H1 (cell line): ENCODE measurements around the gene KCNIP3.

Experiments
- BACH1 ChIP-seq: IDR thresholded peaks from 2 replicates; pipeline ENCODE4 v1.6.1; 2012; ENCODE audit warnings: low read length, improper control_type of control experiment
- BRCA1 ChIP-seq: IDR thresholded peaks from 2 replicates; pipeline ENCODE4 v1.6.1; 2012; ENCODE audit warnings: low read depth, low read length, improper control_type of control experiment
- CREB1 ChIP-seq: IDR thresholded peaks from 2 replicates; pipeline ENCODE4 v1.6.1; 2012; ENCODE audit warnings: inconsistent platforms
- EP300 ChIP-seq, 2 experiments: IDR thresholded peaks; 1 replicate in 1 of 2; 2 replicates in 1 of 2; pipeline ENCODE4 v1.6.1; 2011 to 2012; ENCODE audit warnings: low read depth in 2 of 2, low read length in 2 of 2, mild to moderate bottlenecking in 2 of 2, borderline replicate concordance in 1 of 2, inconsistent platforms in 1 of 2, moderate library complexity in 1 of 2
- EZH2 ChIP-seq: fragments of 200-600 bp; sonication (generic); IDR thresholded peaks from 2 replicates; pipeline ENCODE4 v1.7.1; 2012; ENCODE audit warnings: low read depth, mild to moderate bottlenecking, moderate library complexity, low read length, inconsistent platforms; ENCODE audit not compliant: severe bottlenecking
- HDAC6 ChIP-seq: IDR thresholded peaks from one replicate; pipeline ENCODE4 v1.7.1; 2012; ENCODE audit warnings: low read depth, mild to moderate bottlenecking, inconsistent platforms, low read length, moderate library complexity
- JUN ChIP-seq: IDR thresholded peaks from 2 replicates; pipeline ENCODE4 v1.6.1; 2011; ENCODE audit warnings: low read depth, mild to moderate bottlenecking, improper control_type of control experiment, low read length
- KDM1A ChIP-seq: fragments of 200-600, 300-600 bp; sonication (generic); IDR thresholded peaks from 2 replicates; pipeline ENCODE4 v1.7.1; 2016; ENCODE audit warnings: mild to moderate bottlenecking, low read length, borderline replicate concordance
- POLR2A ChIP-seq, 2 experiments: IDR thresholded peaks; 1 replicate in 1 of 2; 2 replicates in 1 of 2; pipeline ENCODE4 v1.6.1; 2011; ENCODE audit warnings: low read depth in 2 of 2, low read length in 2 of 2, mild to moderate bottlenecking in 2 of 2; ENCODE audit errors: control extremely low read depth in 1 of 2
- SP1 ChIP-seq: IDR thresholded peaks from 2 replicates; pipeline ENCODE4 v1.6.1; 2011; ENCODE audit warnings: low read depth, low read length
- TAF1 ChIP-seq: IDR thresholded peaks from 2 replicates; pipeline ENCODE4 v1.6.1; 2011; ENCODE audit warnings: mild to moderate bottlenecking, low read depth, low read length
- TEAD4 ChIP-seq: IDR thresholded peaks from 2 replicates; pipeline ENCODE4 v1.6.1; 2012; ENCODE audit warnings: low read depth, low read length, inconsistent platforms, mixed read lengths
- TF ChIP-seq, protein P1 (sequence below), 3 experiments: IDR thresholded peaks; 1 replicate in 2 of 3; 2 replicates in 1 of 3; pipeline versions ENCODE4 v1.5.1 to v1.6.1; 2011; ENCODE audit warnings: low read length in 3 of 3, mild to moderate bottlenecking in 3 of 3, inconsistent platforms in 2 of 3, low read depth in 1 of 3, moderate library complexity in 1 of 3; ENCODE audit not compliant: insufficient read depth in 1 of 3; ENCODE audit errors: control extremely low read depth in 1 of 3

DNA sequence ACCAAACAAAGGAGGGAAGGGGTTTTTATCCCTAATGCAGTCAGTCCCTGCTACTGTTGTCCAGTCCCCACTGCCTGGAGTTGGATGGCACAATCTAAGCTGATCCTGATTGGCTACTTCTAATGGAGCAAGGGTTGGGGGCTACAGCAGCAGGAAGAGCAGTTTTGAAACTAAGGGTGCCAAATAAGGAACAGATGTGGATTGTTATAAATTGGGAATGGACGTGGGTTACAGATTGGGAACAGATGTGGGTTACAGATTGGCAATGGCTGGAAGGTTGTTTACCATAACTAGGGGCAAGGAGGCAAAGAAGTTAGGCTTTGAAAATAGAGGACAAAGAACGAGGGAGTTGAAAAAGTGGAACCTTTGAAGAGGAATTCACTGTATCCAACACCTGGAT is 38.9 kb upstream of the KCNIP3 start:
- TF ChIP-seq, protein P1, sequence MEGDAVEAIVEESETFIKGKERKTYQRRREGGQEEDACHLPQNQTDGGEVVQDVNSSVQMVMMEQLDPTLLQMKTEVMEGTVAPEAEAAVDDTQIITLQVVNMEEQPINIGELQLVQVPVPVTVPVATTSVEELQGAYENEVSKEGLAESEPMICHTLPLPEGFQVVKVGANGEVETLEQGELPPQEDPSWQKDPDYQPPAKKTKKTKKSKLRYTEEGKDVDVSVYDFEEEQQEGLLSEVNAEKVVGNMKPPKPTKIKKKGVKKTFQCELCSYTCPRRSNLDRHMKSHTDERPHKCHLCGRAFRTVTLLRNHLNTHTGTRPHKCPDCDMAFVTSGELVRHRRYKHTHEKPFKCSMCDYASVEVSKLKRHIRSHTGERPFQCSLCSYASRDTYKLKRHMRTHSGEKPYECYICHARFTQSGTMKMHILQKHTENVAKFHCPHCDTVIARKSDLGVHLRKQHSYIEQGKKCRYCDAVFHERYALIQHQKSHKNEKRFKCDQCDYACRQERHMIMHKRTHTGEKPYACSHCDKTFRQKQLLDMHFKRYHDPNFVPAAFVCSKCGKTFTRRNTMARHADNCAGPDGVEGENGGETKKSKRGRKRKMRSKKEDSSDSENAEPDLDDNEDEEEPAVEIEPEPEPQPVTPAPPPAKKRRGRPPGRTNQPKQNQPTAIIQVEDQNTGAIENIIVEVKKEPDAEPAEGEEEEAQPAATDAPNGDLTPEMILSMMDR (IDR thresholded peaks at IDR 0.05; ENCODE audit: control extremely low read depth in 1 of 3, insufficient read depth in 1 of 3, low read depth in 1 of 3, low read length in 3 of 3): no peak
- no peak for TF ChIP-seq POLR2A (IDR thresholded peaks at IDR 0.05; ENCODE audit: control extremely low read depth in 1 of 2, low read depth in 2 of 2, low read length in 2 of 2)
- TF ChIP-seq CREB1: no peak
- TF ChIP-seq KDM1A: no peak
- TF ChIP-seq BRCA1: no peak
- TF ChIP-seq BACH1: no peak
- no peak for TF ChIP-seq SP1
- no peak for TF ChIP-seq TAF1
- TF ChIP-seq EZH2: no peak
- no peak for TF ChIP-seq JUN
- no peak for TF ChIP-seq TEAD4
- no peak for TF ChIP-seq EP300 (IDR thresholded peaks at IDR 0.05; ENCODE audit: borderline replicate concordance in 1 of 2, low read depth in 2 of 2, low read length in 2 of 2)
- no peak for TF ChIP-seq HDAC6
